G401 (cell line): Measurements from ENCODE around the gene MEG3. TPM values are rescaled to one million over a fixed set of nuclear protein-coding genes. Genes with fewer than 3 reads are reported as not detected.
A peak's percentile ranks its signal among the peaks of the same experiment; 100 is the strongest.

ENCODE experiments used
- DNase-seq: peaks from one replicate; pipeline ENCODE4 v3.0.0-alpha.2; 2015; ENCODE audit warnings: low spot score
- in situ Hi-C: cut with HindIII; loops from 2 replicates; pipeline ENCODE4 v1.10.0; 2016; ENCODE audit warnings: low sequenced_read_pairs, mixed read lengths
- total RNA-seq: library from RNA; depleted of rRNA; stranded (reverse); fragments of >200 nt; shearing (Covaris generic); gene quantifications from 2 replicates; pipeline ENCODE4 v1.2.3, GENCODE V29; 2014

Gene MEG3
- total RNA-seq, 1 experiment from 2014 or later, result 3.4 TPM

DNA sequence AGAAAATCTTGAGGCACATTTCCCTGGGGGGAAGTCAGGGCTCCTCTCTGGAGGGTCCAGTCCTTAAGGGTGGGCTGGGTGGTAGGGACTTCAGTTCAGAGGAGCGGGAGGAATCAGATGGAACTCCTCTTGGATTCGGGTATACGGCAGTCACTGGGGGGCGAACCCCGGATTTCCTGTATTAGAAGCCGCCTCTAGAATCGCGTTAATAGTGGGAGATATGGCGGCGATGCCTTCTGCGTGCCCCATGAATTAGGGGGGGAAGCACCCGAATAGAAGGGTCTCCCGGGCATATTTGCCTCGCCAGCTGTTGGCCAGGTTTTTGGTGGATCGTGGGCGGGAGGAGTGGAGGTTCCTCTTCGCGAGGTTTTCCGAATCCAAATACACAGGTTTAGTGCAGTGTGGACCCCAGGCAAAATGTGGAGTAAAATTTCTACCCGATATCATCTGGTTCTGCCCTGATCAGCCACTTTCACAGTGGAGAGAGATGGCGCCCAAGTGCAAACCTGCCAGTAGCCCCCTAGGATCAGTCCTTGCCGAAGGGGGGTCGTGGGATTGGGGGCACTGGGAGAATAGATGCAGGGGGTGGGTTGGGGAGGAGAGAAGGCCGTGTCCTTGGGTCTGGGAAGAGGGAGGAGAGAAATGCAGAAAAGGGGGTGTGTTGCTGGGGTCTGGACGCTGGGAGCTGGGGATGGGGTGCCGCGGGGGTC is 628 bp downstream of the MEG3 start:
- in situ Hi-C loops, result no loop called here
- peak; percentile 35 for DNase-seq

- in situ Hi-C loops, result no loop called here
- DNase-seq, result peak; percentile 47
Observed at GRCh38 chr14:100827101-100828021, 1.4 kb downstream of the MEG3 start.

DNA sequence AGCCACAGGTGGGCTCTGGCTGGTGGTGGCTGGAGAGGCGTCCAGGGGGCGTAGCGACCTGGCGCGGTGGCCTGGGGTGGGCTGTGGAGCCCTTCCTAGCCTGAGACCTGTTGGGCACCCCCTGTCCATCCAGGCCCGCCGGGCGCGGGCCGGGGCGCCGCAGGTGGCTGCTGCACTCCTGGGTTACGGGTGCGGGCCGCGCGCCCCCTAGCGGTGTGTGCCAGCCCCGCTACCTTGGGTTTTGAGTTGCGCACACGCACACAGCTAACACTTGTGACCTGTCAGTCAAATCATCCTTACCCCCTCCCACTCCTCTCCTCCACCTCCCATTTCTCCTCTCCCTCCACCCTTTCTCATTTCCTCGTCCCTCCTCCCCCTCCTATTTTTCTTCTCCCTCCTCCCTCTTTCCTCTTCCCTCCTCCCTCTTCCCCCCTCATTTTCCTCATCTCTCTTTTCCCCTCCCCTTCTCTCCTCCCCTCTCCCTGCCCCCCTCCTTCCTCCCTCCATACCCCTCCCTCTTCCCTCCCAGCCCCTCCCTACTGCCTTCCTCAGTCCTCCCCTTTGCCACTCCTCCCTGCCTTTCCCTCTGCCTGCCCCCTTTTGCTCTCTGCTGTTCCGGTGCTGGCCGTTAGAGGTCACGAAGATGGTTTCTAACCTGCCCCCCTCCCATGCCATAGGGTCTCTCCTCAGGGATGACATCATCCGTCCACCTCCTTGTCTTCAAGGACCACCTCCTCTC is 2.3 kb downstream of the MEG3 start:
- in situ Hi-C loops, result no loop called here
- peak; percentile 42 for DNase-seq

DNA sequence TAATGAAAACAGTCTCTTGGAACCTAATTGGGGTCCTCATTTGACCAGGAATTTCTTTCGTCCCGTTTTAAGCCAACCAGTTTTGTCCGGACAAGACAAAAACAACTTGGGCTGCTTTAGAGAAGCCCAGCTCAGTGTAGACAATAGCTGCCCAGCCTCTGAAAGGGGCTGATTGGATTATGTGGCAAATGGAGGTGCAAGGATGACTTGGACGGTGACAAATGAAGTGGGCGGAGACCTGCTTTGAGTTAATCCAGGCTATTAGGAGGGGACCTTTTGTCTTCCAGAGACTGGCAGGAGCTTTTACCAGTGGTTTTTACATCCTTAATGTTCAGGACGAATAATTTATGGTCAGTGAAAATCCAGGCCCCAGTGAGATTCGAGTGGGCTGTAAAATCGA is 4.8 kb downstream of the MEG3 start:
- in situ Hi-C loops, result no loop called here
- DNase-seq, result no peak

- in situ Hi-C loops, result no loop called here
- no peak for DNase-seq
Observed at GRCh38 chr14:100832311-100832960, 6.5 kb downstream of the MEG3 start.

DNA sequence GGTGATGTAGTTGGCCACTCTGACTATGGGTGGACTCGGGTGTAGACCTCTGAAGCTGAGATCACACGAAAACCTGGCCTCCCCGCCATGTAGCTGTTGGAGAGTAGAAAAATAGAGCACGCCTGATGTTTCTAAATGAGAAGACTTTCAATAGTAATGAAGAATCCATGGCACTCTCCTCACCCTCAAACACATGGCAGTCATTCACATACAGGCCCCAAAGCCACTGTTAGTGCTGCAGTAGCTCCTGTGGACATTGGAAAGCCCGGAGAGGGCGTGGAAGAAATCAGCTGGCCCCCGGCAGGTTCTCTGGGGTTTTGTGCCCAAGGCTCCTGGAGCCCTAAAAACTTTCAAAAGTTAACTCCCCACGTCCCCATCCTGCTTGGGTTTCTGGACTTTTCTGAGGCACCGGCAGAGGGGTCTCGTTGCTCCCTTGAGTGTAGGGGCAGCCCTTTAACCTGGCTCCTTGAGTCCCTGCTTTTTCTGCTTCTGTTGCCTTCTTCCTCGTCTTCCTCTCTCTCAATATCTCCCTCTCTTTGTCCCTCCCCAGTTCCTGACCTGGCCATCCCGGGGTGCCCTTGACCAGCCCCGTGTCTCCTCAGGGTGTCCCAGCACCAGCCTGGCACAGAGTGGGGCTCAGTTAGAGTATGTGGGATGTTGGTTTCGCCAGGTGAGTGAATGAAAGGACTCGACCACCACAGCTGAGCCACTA is 8.3 kb downstream of the MEG3 start:
- no peak for DNase-seq
- in situ Hi-C loops, result no loop called here

GRCh38 chr14:100834794-100835547 is 9.1 kb downstream of the MEG3 start:
- DNase-seq, result no peak
- in situ Hi-C loops, result no loop called here

- DNase-seq, result no peak
- in situ Hi-C loops, result no loop called here
Observed at GRCh38 chr14:100835548-100836310, 9.8 kb downstream of the MEG3 start.

DNA sequence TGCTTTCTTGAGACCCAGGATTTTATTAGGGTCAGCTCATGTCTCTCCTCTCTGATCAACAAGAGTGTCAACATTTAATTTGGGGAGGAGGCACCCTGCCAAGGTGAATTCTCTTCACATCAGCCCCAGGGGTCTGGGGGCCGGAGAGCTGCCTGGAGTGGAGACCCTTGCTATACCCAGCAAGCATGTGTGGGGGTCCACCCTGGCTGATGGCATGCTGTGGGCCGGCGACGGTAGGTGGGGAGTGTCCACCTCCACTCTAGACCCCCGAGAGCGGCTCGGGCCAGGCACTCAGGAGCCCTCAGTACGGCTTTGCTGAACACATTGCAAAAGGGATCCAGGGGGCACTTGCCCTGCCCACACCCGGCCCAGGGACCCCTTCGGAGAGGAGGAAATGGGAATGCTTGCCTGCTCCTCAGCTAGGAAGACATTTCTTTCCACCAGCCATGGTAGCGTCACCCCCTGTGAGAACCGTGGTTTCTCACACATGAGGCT is 10.4 kb downstream of the MEG3 start:
- no peak for DNase-seq
- in situ Hi-C loops, result no loop called here

DNA sequence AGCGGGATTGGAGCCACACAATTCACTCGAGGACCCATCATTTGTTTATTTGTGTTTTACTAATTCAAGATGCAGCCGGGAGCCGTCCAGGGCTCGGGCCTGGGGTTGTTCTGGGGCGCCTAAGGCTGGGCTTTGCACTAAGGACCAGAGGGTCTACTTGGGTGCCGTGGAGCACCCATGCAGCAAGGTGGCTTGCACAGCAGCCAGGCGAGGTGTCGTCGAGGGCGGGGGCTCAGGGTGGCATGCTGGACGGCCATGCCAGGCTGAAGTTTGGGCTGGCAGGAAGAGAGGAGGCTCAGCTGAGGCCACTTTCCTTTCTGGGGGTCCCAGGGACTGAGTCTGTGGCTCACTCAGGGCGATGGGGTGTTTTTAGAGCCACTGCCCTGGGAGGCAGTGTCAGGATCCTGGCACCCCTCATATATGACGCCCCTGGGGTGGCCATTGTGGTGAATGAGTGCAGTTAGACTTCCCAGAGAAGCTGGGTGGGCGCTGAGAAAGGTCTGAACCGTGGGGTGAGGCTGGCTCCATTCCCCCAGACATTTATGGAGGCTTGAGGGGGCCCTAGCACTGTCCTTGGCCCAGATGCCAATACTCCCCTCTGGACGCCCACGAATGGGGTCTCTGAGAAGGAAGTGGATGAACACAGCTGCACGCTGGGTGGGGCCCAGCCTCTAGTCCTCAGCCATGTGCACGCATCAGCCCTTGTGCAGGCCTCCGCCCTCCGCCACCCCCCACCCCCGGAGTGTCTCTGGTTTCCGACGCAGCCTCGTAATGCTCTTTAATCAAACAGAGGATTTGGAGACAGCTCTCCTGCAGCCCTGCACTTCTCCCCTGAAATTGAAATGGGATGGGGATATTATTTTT is 11.3 kb downstream of the MEG3 start:
- no peak for DNase-seq
- in situ Hi-C loops, result no loop called here

- in situ Hi-C loops, result no loop called here
- DNase-seq, result no peak
Observed at GRCh38 chr14:100837805-100838350, 12.0 kb downstream of the MEG3 start.

DNA sequence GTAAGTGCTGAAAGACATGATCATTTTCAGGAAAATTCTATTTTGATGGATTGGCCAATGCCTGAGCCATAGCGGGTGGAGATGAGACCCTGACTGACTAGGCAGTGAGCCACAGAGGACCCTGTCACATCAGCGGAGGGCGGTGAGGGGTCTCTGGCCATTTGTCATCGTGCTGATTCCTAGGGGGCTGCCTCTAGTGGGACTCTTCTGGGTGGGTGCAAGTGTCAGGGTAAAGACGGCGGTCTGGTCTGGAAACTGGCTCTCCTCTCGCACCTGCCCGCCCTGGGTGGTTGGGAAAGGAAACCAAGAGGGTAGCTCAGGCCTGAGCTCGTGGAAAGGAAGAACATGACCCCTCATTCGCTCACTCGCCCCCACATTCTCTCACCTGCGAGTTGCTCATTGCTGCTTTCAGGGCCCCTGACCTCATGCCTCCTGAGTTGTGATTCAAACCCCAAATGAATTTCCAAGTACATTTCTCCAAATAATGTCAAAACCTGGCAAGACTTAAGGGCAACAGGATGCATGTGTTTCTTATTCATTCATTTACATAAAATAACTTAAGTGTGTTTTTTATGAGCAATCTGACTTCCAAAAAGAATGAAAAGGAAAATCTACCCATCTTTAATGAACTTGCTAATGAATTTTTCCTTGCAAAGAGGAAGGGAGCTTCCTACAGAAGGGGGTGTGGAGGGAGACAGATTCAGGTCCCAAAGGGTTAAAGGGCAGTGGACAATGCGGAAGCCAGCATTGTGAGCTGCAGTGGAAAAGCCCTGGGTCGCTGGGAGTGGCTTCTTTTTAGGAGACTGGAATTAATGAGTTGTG is 12.8 kb downstream of the MEG3 start:
- in situ Hi-C loops, result no loop called here

DNA sequence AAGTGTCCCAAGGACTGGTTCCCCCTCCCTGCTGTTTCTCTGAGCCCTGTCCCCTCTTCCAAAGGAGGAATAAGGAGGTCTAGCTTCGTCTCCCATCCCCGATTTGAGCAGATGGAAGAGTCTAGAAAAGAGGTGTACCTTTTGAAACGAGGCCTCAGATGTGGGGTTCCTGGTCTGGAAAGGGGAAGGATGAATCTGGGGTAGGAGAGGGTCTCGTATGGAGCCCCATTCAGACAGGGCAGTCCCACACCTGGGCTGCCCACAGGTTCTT is 13.3 kb downstream of the MEG3 start:
- in situ Hi-C loops, result no loop called here
- DNase-seq, result no peak

More for the DNA sequence above, 12.8 kb downstream of the MEG3 start:
- DNase-seq, result no peak

DNA sequence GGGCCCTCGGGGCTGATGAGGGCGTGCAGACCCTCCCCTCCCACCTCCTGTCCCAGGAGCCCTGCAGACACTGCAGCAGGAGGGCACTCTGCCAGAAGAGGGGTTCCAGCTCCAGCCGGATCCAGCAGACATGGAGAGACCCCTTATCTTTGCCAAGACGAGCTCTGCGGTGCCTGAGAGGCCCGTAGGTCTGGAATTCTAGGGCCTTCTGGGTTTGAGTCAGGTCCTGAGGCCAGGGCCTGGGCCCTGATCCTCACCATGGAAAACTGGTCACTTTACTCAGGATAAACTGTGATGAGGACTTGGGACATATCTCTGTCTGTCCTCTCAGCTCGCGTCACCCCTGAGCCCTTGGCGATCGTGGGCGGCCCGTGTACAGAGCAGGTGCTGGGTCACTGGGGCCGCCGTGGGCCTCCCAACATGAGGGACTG is 13.8 kb downstream of the MEG3 start:
- in situ Hi-C loops, result no loop called here
- no peak for DNase-seq

GRCh38 chr14:100840286-100841065 is 14.6 kb downstream of the MEG3 start:
- in situ Hi-C loops, result no loop called here
- no peak for DNase-seq
